ENCODE data around the gene BAD.

- TF ChIP-seq SP1 (IDR thresholded peaks at IDR 0.05): no peak
- no peak for TF ChIP-seq L3MBTL2 (conservative IDR thresholded peaks at IDR 0.05)
Observed at GRCh38 chr11:64288353-64288750, 3.9 kb upstream of the BAD start.
